IMR-90 (cell line): ENCODE results near the gene EEF1E1. TPM values are rescaled to one million over a fixed set of nuclear protein-coding genes. Genes with fewer than 3 reads are reported as not detected.

Experiments used
- ATAC-seq: fragments of 200-7000 bp; cut with Tn5 transposase; 2 replicates; pipeline ENCODE4 v1.9.1; 2020; ENCODE audit warnings: low read depth, mild to moderate bottlenecking, moderate library complexity
- BruUV-seq: library from RNA; stranded (reverse); fragments of 400-500 nt; replicated peaks from 2 replicates; lab custom pipeline; 2021; lab: Mats Ljungman, UMichigan
- CTCF ChIA-PET: fragments of 300-600 bp; formaldehyde crosslinking; extraction: SDS; loops from one replicate; lab custom pipeline; 2021; ENCODE audit warnings: antibody characterized with exemption; lab: Yijun Ruan, JAX
- POLR2A ChIA-PET: fragments of 300-600 bp; sonication (Branson Sonifier 250); formaldehyde crosslinking; loops from one replicate; lab custom pipeline; 2022; ENCODE audit warnings: antibody characterized with exemption; ENCODE audit not compliant: unreplicated experiment; lab: Charles Lee
- DNase-seq: peaks from one replicate; pipeline ENCODE4 v3.0.0; 2013
- H2AFZ ChIP-seq: replicated peaks from 2 replicates; pipeline ENCODE3; 2013; ENCODE audit warnings: low read length, mild to moderate bottlenecking; ENCODE audit not compliant: poor library complexity
- H2AK5ac ChIP-seq: 2 replicates; pipeline ENCODE4 v1.6.1; 2013; ENCODE audit warnings: low read depth, low read length, inconsistent platforms
- H2AK9ac ChIP-seq: replicated peaks from 2 replicates; pipeline ENCODE3; 2013; ENCODE audit warnings: mild to moderate bottlenecking, low read depth, low read length, moderate library complexity; ENCODE audit not compliant: poor library complexity
- H2BK120ac ChIP-seq: 2 replicates; pipeline ENCODE4 v1.6.1; 2013; ENCODE audit warnings: low read depth, low read length, inconsistent platforms
- H2BK15ac ChIP-seq: 3 replicates; pipeline ENCODE4 v1.6.1; 2013; ENCODE audit warnings: low read depth, low read length, inconsistent platforms
- H2BK20ac ChIP-seq: 2 replicates; pipeline ENCODE4 v1.6.1; 2013; ENCODE audit warnings: low read depth, mild to moderate bottlenecking, inconsistent platforms, low read length, moderate library complexity
- H2BK5ac ChIP-seq: 2 replicates; pipeline ENCODE4 v1.6.1; 2013; ENCODE audit warnings: mild to moderate bottlenecking, low read depth, low read length, inconsistent platforms; ENCODE audit not compliant: poor library complexity, severe bottlenecking
- H3K14ac ChIP-seq: replicated peaks from 2 replicates; pipeline ENCODE4 v1.6.1; 2013; ENCODE audit warnings: low read depth, low read length, inconsistent platforms
- H3K18ac ChIP-seq: 2 replicates; pipeline ENCODE4 v1.6.1; 2013; ENCODE audit warnings: low read depth, low read length, control low read depth
- H3K23ac ChIP-seq: 2 replicates; pipeline ENCODE4 v1.6.1; 2013; ENCODE audit warnings: low read depth, low read length, inconsistent platforms
- H3K27ac ChIP-seq: 2 replicates; pipeline ENCODE4 v1.5.1; 2013; ENCODE audit warnings: mild to moderate bottlenecking, control low read depth, low read length; ENCODE audit not compliant: insufficient read depth
- H3K27me3 ChIP-seq: 2 replicates; pipeline ENCODE4 v1.6.1; 2013; ENCODE audit warnings: low read length; ENCODE audit not compliant: control insufficient read depth, insufficient read depth
- H3K36me3 ChIP-seq: 2 replicates; pipeline ENCODE4 v1.6.1; 2013; ENCODE audit warnings: low read length, mixed read lengths; ENCODE audit not compliant: control insufficient read depth, insufficient read depth
- H3K4ac ChIP-seq: 2 replicates; pipeline ENCODE4 v1.6.1; 2013; ENCODE audit warnings: low read depth, low read length, inconsistent platforms
- H3K4me1 ChIP-seq: 2 replicates; pipeline ENCODE4 v1.6.1; 2013; ENCODE audit warnings: low read length, mixed read lengths; ENCODE audit not compliant: control insufficient read depth, insufficient read depth
- H3K4me2 ChIP-seq: 2 replicates; pipeline ENCODE4 v1.6.1; 2013; ENCODE audit warnings: low read depth, mild to moderate bottlenecking, control low read depth, low read length, moderate library complexity
- H3K4me3 ChIP-seq: 2 replicates; pipeline ENCODE4 v1.5.1; 2013; ENCODE audit warnings: low read depth, mild to moderate bottlenecking, control low read depth, low read length, moderate library complexity; ENCODE audit not compliant: insufficient read depth
- H3K56ac ChIP-seq: 2 replicates; pipeline ENCODE4 v1.6.1; 2013; ENCODE audit warnings: low read length, inconsistent platforms; ENCODE audit not compliant: insufficient read depth; ENCODE audit errors: extremely low read depth
- H3K79me1 ChIP-seq, 2 experiments: 2 replicates each; pipeline ENCODE4 v1.6.1; 2013; ENCODE audit warnings: low read length in 2 of 2, inconsistent platforms in 1 of 2, low read depth in 1 of 2
- H3K9ac ChIP-seq: 2 replicates; pipeline ENCODE4 v1.6.1; 2013; ENCODE audit warnings: low read depth, low read length, control low read depth
- H3K9me1 ChIP-seq: 2 replicates; pipeline ENCODE4 v1.6.1; 2013; ENCODE audit warnings: low read length, inconsistent platforms; ENCODE audit not compliant: insufficient read depth
- H3K9me3 ChIP-seq: 2 replicates; pipeline ENCODE4 v1.6.1; 2013; ENCODE audit warnings: low read length; ENCODE audit not compliant: control insufficient read depth, insufficient read depth
- H4K20me1 ChIP-seq: 2 replicates; pipeline ENCODE4 v1.6.1; 2013; ENCODE audit warnings: low read length, inconsistent platforms; ENCODE audit not compliant: insufficient read depth
- H4K5ac ChIP-seq: 2 replicates; pipeline ENCODE4 v1.6.1; 2013; ENCODE audit warnings: mild to moderate bottlenecking, low read depth, low read length, control low read depth
- H4K8ac ChIP-seq, 2 experiments: 2 replicates each; pipeline ENCODE4 v1.6.1; 2013; ENCODE audit warnings: low read depth in 2 of 2, low read length in 2 of 2, control low read depth in 1 of 2, inconsistent platforms in 1 of 2
- H4K91ac ChIP-seq: 2 replicates; pipeline ENCODE4 v1.6.1; 2013; ENCODE audit warnings: low read depth, low read length, inconsistent platforms; ENCODE audit not compliant: insufficient read depth
- CEBPB ChIP-seq: IDR thresholded peaks from 2 replicates; pipeline ENCODE4 v1.6.1; 2012; ENCODE audit warnings: low read depth, low read length, improper control_type of control experiment
- POLR2A ChIP-seq: IDR thresholded peaks from 2 replicates; pipeline ENCODE4 v1.6.1; 2012; ENCODE audit warnings: mild to moderate bottlenecking, low read depth, low read length
- WGBS, 2 experiments: methylation state at CpG; one replicate each; pipeline versions ENCODE4 v1.1.5 to v1.1.7; 2013; ENCODE audit warnings: missing lambda C conversion rate in 2 of 2; ENCODE audit not compliant: insufficient read length in 1 of 2; ENCODE audit errors: extremely low coverage in 2 of 2; 5-methylcytosine and 5-hydroxymethylcytosine counted together
- dilution Hi-C: fragments of 300-500 bp; cut with HindIII; formaldehyde crosslinking; loops from one replicate; pipeline ENCODE4 v1.14.3; 2018; ENCODE audit warnings: low sequenced_read_pairs; ENCODE audit not compliant: unreplicated experiment
- in situ Hi-C: fragments of 300-500 bp; cut with MboI; formaldehyde crosslinking; loops from 3 replicates; pipeline ENCODE4 v1.14.3; 2019; ENCODE audit warnings: low sequenced_read_pairs, inconsistent platforms, mixed read lengths
- intact Hi-C: fragments of 100-400 bp; cut with micrococcal nuclease; formaldehyde crosslinking; loops from 2 replicates; pipeline ENCODE4 v1.10.0; 2022
- polyA plus RNA-seq, 3 experiments: library from polyadenylated mRNA; depleted of rRNA; stranded (reverse); fragments of >200 nt; gene quantifications; 2 replicates each; pipeline ENCODE4 v1.2.3, GENCODE V29; 2012; ENCODE audit warnings: low replicate concordance in 1 of 3
- total RNA-seq: library from RNA; depleted of rRNA; stranded (reverse); fragments of >200 nt; gene quantifications from 2 replicates; pipeline ENCODE4 v1.2.3, GENCODE V29; 2012

The EEF1E1 gene
- total and polyA plus RNA-seq, 2 of the 4 experiments (the other 2 are of a cell fraction) = 65.8 to 68.6 TPM

DNA sequence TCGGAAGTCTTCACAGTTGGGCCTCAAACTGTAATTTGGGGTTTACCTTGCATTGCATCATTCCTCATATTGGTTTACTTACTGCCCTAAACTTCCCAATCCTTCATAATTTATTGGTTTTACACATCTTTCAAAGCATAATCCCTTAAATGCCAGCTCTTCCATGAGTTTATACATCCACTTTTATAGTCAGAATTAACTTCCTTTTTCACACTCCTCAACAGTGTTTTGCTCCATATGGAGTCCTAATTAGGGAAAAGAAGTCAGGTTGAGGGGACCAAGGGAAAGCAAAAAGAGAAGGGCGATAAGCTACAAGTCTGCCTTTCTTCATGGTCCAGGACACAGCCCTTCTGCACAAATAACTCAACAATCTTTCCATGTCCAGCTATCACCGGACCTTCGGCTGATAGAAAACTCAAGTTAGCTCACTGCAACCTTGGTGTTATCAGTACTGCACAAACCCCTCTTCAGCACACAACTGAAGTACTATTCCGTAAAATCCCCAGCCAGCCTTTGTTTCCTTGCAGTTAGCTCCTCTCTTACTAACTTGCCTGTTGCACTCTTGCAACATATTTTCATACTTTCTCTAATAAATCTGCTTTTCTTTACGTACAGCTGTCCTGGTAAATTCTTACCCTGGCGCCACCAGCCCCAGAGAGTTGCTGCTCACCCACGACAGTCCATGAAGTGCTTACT is 2.0 kb downstream of the EEF1E1 start:
- peak; percentile 26; the same call in 1 of the 2 replicates for TF ChIP-seq CEBPB
- no peak for TF ChIP-seq POLR2A
- Histone ChIP-seq H2AK9ac (no peak overlapping the region), H4K20me1 (no peaks in the 10 kb centered on the region), H2BK120ac (no peak overlapping the region), H2AK5ac (no peak overlapping the region), H3K27me3 (no peaks in the 10 kb centered on the region), H3K9me3 (no peaks in the 10 kb centered on the region), H3K18ac (no peak overlapping the region), H3K9me1 (peaks cover 8% of the 10 kb centered on the region; the same call in 1 of the 2 replicates), H3K79me1 (peaks cover 11 to 34% of the 10 kb centered on the region in 2 experiments), H3K9ac (no peak overlapping the region), H2AFZ (no peak overlapping the region), H2BK5ac (no peak overlapping the region), H2BK15ac (no peak overlapping the region), H4K5ac (no peak overlapping the region), H3K4me2 (no peak overlapping the region), H3K14ac (no peak overlapping the region), H3K4me1 (no peaks in the 10 kb centered on the region; the same call in 1 of the 2 replicates), H3K4me3 (no peak overlapping the region), H2BK20ac (no peak overlapping the region), H3K27ac (no peak overlapping the region), H3K36me3 (peaks cover 7% of the 10 kb centered on the region), H3K23ac (no peak overlapping the region), H4K8ac (no peak overlapping the region), H4K91ac (no peak overlapping the region), H3K56ac (no peak overlapping the region), H3K4ac (peak overlapping the region; percentile 21; the same call in 1 of the 2 replicates)
- BruUV-seq = TSS peak; percentile 20
- in situ Hi-C loops = no loop called here
- CTCF ChIA-PET = no interaction called here
- 100% methylated on average over 2 of the region's 8 CpGs; no CpG with 5 or more reads in 1 of the 2 experiments for WGBS, 2 experiments
- dilution Hi-C loops = no loop called here
- intact Hi-C loops = no loop called here
- no peak for DNase-seq
- POLR2A ChIA-PET = no interaction called here
- no peak for ATAC-seq
